Measurements from ENCODE around the gene LENEP. TPM values are rescaled to one million over a fixed set of nuclear protein-coding genes. Genes with fewer than 3 reads are reported as not detected.
A peak's percentile ranks its signal among the peaks of the same experiment; 100 is the strongest.
"Not testable (repeated sequence)": the region's sequence is repeated elsewhere in the genome, so short reads cannot be mapped to it uniquely, and the experiment has no call there.

Gene LENEP
- total RNA-seq, 1 donor from 2014 or later = 1.1 TPM

DNA sequence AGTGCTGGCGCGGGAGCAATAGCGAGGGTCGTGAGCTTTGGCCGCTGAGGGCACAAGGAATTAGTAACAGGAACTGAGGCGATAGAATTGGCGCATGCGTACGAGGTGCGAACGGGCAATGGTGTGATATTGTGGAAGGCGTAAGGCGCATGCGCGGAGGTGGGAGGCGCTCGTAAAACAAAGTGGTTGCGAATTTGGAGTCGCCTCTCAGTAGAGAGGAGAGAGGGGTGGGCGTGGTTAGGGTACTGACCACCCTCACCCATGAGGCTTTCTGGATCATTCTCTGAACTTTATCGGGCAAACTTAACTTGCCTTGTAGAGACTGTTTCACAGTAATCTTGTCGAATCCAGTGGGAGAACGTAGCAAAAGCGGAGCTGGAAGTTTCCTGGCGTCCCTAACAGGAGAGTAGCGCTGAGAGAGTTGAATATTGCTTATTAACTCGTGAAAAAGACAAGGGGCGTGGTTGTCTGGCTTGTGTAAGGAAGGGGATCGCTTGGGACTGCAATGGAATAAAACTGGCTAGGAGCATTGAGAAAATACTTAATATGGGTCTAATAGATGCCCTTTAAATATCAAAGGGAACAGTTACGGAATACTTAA, 18.5 kb upstream of the LENEP start:
- no peaks in the 10 kb centered on the region for H3K27me3 Mint-ChIP-seq
- TF ChIP-seq, protein P1, sequence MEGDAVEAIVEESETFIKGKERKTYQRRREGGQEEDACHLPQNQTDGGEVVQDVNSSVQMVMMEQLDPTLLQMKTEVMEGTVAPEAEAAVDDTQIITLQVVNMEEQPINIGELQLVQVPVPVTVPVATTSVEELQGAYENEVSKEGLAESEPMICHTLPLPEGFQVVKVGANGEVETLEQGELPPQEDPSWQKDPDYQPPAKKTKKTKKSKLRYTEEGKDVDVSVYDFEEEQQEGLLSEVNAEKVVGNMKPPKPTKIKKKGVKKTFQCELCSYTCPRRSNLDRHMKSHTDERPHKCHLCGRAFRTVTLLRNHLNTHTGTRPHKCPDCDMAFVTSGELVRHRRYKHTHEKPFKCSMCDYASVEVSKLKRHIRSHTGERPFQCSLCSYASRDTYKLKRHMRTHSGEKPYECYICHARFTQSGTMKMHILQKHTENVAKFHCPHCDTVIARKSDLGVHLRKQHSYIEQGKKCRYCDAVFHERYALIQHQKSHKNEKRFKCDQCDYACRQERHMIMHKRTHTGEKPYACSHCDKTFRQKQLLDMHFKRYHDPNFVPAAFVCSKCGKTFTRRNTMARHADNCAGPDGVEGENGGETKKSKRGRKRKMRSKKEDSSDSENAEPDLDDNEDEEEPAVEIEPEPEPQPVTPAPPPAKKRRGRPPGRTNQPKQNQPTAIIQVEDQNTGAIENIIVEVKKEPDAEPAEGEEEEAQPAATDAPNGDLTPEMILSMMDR (conservative IDR thresholded peaks at IDR 0.05) = no peak
- no peak overlapping the region for H3K27ac Mint-ChIP-seq
- H3K4me1 Mint-ChIP-seq (ENCODE audit: unreplicated experiment) = peaks cover 29% of the 10 kb centered on the region
- H3K4me3 Mint-ChIP-seq = no peak overlapping the region
- DNase-seq (ENCODE audit: extremely low spot score, unreplicated experiment) = peak; percentile 94
- H3K9me3 Mint-ChIP-seq = no peaks in the 10 kb centered on the region
- peaks cover 4% of the 10 kb centered on the region for H3K36me3 Mint-ChIP-seq

DNA sequence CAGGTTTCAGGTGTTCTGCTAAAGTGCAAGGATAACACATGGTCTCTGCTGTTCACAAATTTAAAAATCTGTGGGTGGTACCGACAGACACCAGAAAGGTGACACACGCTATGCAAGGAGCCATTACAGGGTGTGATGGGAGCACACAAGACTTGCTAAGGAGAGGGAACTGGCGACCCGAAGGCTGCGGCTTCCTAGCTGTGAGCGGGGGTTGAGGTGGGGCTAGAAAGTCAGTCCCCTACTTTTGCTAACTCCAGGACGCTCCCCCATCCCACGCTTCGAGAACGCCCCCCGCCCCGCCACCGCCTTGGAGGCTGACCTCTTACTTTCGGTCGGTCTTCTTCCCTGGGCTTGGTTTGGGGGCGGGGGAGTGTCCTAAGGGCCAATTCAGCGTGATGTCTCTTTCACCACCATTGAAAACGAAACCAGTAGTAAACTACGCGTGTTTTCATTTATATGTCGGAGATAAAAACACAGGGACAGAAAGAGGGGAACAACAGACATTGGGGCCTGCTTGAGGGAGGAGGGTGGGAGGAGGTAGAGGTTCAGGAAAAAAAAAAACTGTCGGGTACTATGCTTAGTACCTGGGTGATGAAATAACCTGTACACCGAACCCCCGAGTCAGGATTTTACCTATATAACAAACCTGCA, 17.9 kb upstream of the LENEP start:
- Mint-ChIP-seq H3K27ac (no peak overlapping the region), H3K4me1 (ENCODE audit: unreplicated experiment) (peaks cover 29% of the 10 kb centered on the region), H3K27me3 (no peaks in the 10 kb centered on the region), H3K4me3 (no peak overlapping the region), H3K36me3 (peaks cover 4% of the 10 kb centered on the region), H3K9me3 (no peaks in the 10 kb centered on the region)
- DNase-seq (ENCODE audit: extremely low spot score, unreplicated experiment) = no peak
- TF ChIP-seq, protein P1 (conservative IDR thresholded peaks at IDR 0.05) = no peak

DNA sequence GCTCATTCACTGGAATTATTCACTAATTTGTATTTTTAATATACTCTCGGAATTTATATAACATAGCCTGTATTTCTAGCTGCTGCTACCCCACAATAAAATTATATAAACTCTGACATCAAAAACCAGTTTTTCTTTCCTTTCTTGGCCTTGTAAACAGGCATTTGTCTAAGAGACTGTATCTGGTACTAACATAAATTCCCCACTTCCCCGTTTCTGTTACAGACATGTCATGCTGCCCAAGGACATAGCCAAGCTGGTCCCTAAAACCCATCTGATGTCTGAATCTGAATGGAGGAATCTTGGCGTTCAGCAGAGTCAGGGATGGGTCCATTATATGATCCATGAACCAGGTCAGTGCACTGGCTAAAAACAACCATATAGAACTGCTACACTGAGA, 15.6 kb upstream of the LENEP start:
- H3K4me3 Mint-ChIP-seq = peak overlapping the region; percentile 45
- H3K4me1 Mint-ChIP-seq (ENCODE audit: unreplicated experiment); H3K36me3 Mint-ChIP-seq; H3K9me3 Mint-ChIP-seq; H3K27me3 Mint-ChIP-seq; DNase-seq (ENCODE audit: extremely low spot score, unreplicated experiment): not testable (repeated sequence)
- peak overlapping the region; percentile 54 for H3K27ac Mint-ChIP-seq

DNA sequence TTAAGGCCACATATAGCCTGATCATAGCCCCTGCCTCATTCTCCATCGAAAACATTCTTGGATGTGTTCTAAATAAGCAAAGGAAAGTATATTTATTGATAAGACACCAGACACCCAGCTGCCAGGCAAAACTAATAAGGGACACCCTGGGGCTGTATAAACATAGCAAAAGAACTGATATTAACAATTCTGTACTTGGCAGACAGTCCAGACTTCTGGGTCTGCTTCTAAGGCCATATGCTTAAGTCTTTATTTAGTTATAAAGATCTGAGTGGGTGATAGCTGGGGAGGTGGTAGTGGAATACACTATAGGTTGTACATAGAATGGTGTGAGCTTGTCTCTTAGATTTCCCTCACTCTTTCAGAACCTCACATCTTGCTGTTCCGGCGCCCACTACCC, 15.0 kb upstream of the LENEP start:
- peaks cover 7% of the 10 kb centered on the region for H3K4me1 Mint-ChIP-seq (ENCODE audit: unreplicated experiment)
- no peak overlapping the region for H3K27ac Mint-ChIP-seq
- H3K27me3 Mint-ChIP-seq = no peaks in the 10 kb centered on the region
- TF ChIP-seq, protein P1 (conservative IDR thresholded peaks at IDR 0.05) = no peak
- no peaks in the 10 kb centered on the region for H3K9me3 Mint-ChIP-seq
- peaks cover 4% of the 10 kb centered on the region for H3K36me3 Mint-ChIP-seq
- H3K4me3 Mint-ChIP-seq = no peak overlapping the region
- DNase-seq (ENCODE audit: extremely low spot score, unreplicated experiment) = no peak

DNA sequence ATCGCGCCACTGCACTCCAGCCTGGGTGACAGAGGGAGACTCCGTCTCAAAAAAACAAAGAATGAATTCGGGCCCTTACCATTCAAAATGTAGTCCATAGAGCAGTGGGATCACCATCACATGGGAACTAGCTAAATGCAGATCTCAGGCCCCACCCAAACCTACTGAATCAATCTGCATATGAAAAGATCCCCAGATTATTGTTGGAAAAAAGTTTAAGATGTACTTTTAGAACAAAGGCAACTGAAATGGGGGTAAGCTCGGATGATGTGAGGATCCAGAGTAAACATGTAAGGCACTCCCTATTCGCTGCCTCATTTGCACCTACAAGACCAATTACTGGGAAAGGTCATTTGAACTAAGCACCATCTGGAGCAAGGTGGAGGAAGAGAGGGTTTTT, 11.0 kb upstream of the LENEP start:
- no peak for DNase-seq (ENCODE audit: extremely low spot score, unreplicated experiment)
- Mint-ChIP-seq H3K27me3 (no peaks in the 10 kb centered on the region), H3K36me3 (peaks cover 4% of the 10 kb centered on the region), H3K4me1 (ENCODE audit: unreplicated experiment) (no peaks in the 10 kb centered on the region), H3K9me3 (no peaks in the 10 kb centered on the region), H3K4me3 (no peak overlapping the region), H3K27ac (no peak overlapping the region)
- TF ChIP-seq, protein P1 (conservative IDR thresholded peaks at IDR 0.05) = no peak

DNA sequence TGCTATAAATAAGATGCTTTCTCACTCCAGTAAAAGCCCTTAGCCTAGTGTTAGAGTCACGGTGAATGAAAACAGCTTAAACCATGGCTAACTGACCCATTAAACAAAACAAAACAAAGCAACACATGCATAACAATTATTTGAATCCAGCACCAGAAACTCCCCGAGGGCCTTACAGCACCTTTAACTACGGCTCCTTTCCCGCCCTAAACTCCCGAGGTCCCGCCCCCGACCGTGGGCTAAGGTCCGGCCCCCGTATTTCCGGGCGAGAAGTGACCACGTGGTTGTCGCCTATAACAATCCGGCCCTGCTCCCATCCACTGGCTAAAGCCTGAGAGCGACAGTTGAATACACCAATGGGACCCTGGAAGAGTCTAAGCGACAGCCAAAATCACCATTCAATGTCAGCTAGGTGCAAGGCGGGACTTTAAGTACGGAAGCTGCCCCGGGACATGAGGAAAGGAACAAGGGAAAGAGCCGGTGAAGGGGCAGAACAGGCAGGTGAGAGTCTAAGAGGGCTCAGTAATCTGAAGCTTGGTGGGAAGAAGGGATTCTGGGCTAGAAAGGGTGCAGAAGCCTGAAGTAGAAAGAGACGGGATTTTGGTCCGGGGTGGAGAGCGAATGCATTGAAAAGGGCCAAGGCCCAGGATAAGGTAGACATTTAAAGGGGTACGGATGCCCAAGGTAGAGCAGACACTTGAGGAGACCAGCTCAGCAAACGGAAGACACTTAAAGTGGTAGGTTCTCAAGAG, 10.3 kb upstream of the LENEP start, which contains the start of gene FLAD1:
Gene FLAD1, plus strand, starts transcription at position 448 of the 752 bp plus-strand sequence. CDS start 351 bp downstream, outside the sequence.
- H3K4me1 Mint-ChIP-seq (ENCODE audit: unreplicated experiment) = no peaks in the 10 kb centered on the region
- H3K9me3 Mint-ChIP-seq = no peaks in the 10 kb centered on the region
- DNase-seq (ENCODE audit: extremely low spot score, unreplicated experiment) = peak; percentile 94
- TF ChIP-seq, protein P1 (conservative IDR thresholded peaks at IDR 0.05) = no peak
- peaks cover 4% of the 10 kb centered on the region for H3K36me3 Mint-ChIP-seq
- H3K27ac Mint-ChIP-seq = no peak within 1 kb of the TSS
- no peak within 1 kb of the TSS for H3K4me3 Mint-ChIP-seq
- H3K27me3 Mint-ChIP-seq = no peaks in the 10 kb centered on the region

Data from type B pancreatic cell (in vitro differentiated cells).